Astrocyte of the cerebellum (primary cell): ENCODE results near the gene PRSS33.

Experiments
- DNase-seq: peaks from one replicate; pipeline ENCODE4 v3.0.0-alpha.2; 2011; ENCODE audit warnings: low read depth
- H3K4me3 ChIP-seq: 2 replicates; pipeline ENCODE4 v1.5.1; 2011; ENCODE audit warnings: mild to moderate bottlenecking, low read depth, low read length, moderate library complexity
- in situ Hi-C: cut with HindIII; loops from 2 replicates; pipeline ENCODE4 v1.10.0; 2017; ENCODE audit warnings: low sequenced_read_pairs
- TF ChIP-seq, protein P1 (sequence below): IDR thresholded peaks from 2 replicates; pipeline ENCODE4 v1.5.1; 2012; ENCODE audit warnings: low read length, low read depth, moderate library complexity, mild to moderate bottlenecking; ENCODE audit errors: missing control alignments

PRSS33 gene

DNA sequence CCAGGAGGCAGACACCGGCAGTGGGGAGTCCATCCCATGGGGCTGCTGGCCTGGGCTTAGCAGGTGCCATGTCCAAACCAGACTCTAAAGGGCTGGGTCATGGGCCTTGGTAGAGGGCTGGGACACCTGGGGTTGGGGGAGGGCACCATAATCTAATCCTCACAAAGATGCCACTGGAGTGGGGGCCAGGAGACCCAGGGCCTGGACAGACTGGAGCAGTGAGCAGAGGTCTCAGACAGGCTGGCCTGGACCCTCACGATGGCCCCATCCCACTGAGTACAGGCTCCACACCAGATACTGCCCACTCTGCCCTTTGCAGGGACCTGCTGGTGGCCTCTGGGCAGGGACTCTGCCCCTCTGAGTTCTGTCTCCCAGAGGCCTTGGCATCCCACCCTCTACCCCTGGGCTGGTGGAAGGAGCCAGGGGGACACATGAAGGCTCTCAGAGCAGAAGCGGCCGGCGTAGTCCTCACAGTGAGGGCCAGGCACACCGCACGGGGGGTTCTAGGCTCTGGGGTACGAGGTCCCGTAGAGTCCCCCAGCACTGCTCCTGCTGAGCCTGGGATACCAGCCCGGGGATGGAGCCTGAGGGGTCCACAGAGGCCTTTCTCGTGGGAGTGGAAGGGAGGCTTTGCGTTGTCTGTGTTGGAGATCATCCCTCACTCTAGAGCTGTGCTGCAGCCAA lies 44.9 kb downstream of the PRSS33 start:
- TF ChIP-seq, protein P1, sequence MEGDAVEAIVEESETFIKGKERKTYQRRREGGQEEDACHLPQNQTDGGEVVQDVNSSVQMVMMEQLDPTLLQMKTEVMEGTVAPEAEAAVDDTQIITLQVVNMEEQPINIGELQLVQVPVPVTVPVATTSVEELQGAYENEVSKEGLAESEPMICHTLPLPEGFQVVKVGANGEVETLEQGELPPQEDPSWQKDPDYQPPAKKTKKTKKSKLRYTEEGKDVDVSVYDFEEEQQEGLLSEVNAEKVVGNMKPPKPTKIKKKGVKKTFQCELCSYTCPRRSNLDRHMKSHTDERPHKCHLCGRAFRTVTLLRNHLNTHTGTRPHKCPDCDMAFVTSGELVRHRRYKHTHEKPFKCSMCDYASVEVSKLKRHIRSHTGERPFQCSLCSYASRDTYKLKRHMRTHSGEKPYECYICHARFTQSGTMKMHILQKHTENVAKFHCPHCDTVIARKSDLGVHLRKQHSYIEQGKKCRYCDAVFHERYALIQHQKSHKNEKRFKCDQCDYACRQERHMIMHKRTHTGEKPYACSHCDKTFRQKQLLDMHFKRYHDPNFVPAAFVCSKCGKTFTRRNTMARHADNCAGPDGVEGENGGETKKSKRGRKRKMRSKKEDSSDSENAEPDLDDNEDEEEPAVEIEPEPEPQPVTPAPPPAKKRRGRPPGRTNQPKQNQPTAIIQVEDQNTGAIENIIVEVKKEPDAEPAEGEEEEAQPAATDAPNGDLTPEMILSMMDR = no peak
- in situ Hi-C loops = no loop called here
- no peak for DNase-seq
- H3K4me3 ChIP-seq = no peak overlapping the region

DNA sequence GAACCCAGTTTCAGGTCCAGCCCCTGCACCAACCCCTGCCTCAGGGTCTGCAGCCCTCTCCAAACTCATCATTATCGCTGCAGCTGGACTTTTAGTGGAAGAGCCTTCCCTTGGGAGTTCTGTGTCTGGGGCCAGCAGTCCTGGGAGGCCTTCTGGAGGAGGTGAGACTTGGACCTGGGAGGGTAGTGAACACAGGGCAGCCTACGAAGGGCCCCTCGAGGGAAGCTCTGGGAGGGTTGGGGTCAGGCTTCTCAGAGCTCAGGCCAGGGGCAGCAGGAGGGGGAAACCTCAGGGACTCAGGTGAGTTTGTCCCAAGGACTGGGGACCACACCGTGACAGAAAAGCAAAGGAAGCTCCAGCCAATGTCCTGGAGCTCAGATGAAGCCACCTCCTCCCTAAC lies 46.2 kb downstream of the PRSS33 start:
- in situ Hi-C loops = no loop called here
- TF ChIP-seq, protein P1 = no peak
- no peak overlapping the region for H3K4me3 ChIP-seq
- DNase-seq = no peak

DNA sequence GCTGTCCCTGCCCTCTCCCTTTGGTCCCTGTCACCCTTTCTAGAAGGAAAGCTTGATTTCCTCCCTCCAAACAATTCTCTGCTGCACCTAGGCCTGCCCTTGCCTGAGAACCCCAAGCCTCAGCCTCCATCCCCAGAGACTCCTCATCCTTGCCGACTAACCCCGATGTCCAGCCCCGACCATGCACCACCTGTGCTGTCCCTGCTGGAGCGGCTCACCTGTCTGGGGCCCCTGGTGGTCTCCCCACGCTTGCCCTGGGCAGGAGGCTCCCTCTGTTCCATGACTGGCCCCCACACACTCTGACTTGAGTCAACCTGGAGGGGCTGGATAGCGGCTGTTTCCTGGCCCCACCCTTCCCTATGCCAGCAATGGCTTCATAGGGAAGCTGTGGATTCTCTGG lies 46.9 kb downstream of the PRSS33 start:
- TF ChIP-seq, protein P1 = no peak
- no peak overlapping the region for H3K4me3 ChIP-seq
- no peak for DNase-seq
- in situ Hi-C loops = no loop called here

DNA sequence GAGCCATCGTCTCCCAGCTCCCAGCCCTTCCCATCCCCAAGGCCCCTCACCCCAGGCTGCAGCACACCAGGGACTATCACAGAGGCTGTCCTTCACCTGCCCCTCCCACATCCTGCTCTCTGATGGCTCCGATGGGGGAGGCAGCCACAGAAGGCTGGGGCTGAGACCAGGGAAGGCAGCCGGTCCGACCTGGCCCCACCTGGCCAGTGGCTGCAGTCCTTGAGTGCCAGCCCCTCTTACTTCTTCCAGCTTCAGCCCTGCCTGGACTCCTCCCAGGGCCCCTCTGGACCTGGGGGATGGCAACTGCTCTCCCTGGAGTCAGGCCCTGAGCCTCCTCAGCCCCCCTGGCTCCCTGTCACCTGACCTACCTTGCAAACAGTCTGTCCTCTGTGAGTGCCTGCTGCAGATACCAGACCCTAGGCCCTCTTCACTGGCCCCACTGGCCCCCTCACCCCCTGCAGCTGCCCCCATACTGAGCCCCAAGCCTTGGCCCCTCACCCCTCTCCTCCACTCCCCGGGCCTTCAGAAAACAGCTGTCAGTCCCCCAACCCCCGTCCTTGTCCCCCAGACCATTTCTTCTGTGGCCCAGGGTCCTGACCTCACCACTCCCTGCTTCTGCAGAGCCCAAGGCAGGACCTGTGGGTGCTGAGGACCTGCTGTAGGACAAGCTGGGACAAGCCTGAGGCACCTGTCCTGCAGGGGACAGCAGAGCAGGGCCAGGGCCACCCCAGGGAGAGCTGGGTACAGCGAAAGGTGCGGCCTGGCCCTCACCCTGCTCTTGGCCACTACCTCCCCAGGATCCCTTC lies 47.5 kb downstream of the PRSS33 start:
- no peak for DNase-seq
- no peak overlapping the region for H3K4me3 ChIP-seq
- TF ChIP-seq, protein P1 = no peak
- in situ Hi-C loops = no loop called here

DNA sequence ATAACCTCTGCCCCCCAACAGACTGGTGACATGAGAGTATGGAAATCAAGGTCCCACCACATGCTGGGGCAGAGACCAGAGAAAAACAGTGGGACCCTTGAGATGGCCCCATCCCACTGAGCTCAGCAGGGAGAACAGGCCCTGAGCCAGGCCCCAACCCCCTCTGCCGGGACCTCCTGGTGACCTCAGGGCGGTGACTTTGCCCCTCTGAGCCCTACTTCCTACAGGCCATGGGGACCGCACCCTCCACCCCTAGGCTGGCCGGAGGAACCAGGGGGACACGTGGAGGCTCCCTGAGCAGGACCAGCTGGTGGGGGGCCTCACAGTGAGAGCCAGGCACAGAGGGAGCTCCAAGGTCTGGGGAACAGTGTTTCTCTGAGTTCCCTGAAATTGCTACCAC lies 48.7 kb downstream of the PRSS33 start:
- in situ Hi-C loops = no loop called here
- TF ChIP-seq, protein P1 = no peak
- no peak for DNase-seq

DNA sequence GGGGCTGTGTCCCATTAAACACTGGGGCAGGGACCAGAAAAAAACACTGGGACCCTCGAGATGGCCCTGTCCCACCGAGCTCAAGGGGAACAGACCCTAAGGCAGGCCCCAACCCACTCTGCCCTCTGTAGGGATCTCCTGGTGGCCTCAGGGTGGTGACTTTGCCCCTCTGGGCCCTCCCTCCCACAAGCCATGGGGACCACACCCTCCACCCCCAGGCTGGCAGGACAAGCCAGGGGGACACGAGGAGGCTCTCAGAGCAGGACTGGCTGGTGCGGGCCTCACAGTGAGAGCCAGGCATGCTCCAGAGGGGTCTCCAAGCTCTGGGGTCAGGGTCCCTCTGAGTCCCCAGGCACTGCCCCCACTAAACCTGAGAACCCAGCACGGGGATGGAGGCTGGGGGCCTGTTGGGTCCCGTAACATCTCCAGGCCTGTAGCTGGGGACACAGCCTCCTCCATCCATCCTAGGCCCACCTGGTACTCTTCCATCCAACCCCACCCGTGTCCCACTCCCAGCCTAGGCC lies 49.4 kb downstream of the PRSS33 start:
- TF ChIP-seq, protein P1 = no peak
- H3K4me3 ChIP-seq = no peak overlapping the region
- DNase-seq = no peak
- in situ Hi-C loops = no loop called here

More for the DNA sequence above, 48.7 kb downstream of the PRSS33 start:
- no peak overlapping the region for H3K4me3 ChIP-seq
